ENCODE results near the gene ZWILCH. TPM values are rescaled to one million over a fixed set of nuclear protein-coding genes. Genes with fewer than 3 reads are reported as not detected.

The ZWILCH gene
- total RNA-seq, 3 donors from 2014 or later (not counting 1 experiment from before 2014, with no cell fraction given): 8.7 to 9.9 (median 9.7) TPM

- H3K4me3 ChIP-seq (ENCODE audit: low read length): no peak overlapping the region
- TF ChIP-seq CTCF (IDR thresholded peaks at IDR 0.05): no peak
- H3K27me3 ChIP-seq (ENCODE audit: control insufficient read depth, insufficient read depth, low read length): no peaks in the 10 kb centered on the region
- intact Hi-C loops (cut with micrococcal nuclease): no loop called here
- Mint-ChIP-seq H3K9me3 (no peaks in the 10 kb centered on the region), H3K27ac (no peak overlapping the region), H3K4me3 (no peak overlapping the region), H3K36me3 (no peaks in the 10 kb centered on the region), H3K27me3 (ENCODE audit: low read depth in 2 of 2) (peaks cover 0 to 10% of the 10 kb centered on the region in 2 donors), H3K4me1 (no peaks in the 10 kb centered on the region)
- 76% methylated on average over 17 of the region's 17 CpGs for WGBS (ENCODE audit: insufficient coverage)
- no peaks in the 10 kb centered on the region for H3K9me3 ChIP-seq (ENCODE audit: control insufficient read depth, insufficient read depth, low read length)
- no peak for DNase-seq
- no peak overlapping the region for H3K27ac ChIP-seq (ENCODE audit: low read length)
- ATAC-seq: no peak
- no peaks in the 10 kb centered on the region for H3K4me1 ChIP-seq (ENCODE audit: control insufficient read depth, insufficient read depth, low read length)
- H3K36me3 ChIP-seq (ENCODE audit: control insufficient read depth, insufficient read depth, low read length): no peaks in the 10 kb centered on the region
Measured at GRCh38 chr15:66586155-66586976, 81.2 kb downstream of the ZWILCH start.

- Histone ChIP-seq H3K27ac (ENCODE audit: low read length) (no peak overlapping the region), H3K27me3 (ENCODE audit: control insufficient read depth, insufficient read depth, low read length) (no peaks in the 10 kb centered on the region), H3K36me3 (ENCODE audit: control insufficient read depth, insufficient read depth, low read length) (no peaks in the 10 kb centered on the region), H3K4me1 (ENCODE audit: control insufficient read depth, insufficient read depth, low read length) (no peaks in the 10 kb centered on the region), H3K9me3 (ENCODE audit: control insufficient read depth, insufficient read depth, low read length) (no peaks in the 10 kb centered on the region), H3K4me3 (ENCODE audit: low read length) (no peak overlapping the region)
- Mint-ChIP-seq H3K4me1 (no peaks in the 10 kb centered on the region), H3K27ac (no peak overlapping the region), H3K27me3 (ENCODE audit: low read depth in 2 of 2) (peaks cover 0 to 10% of the 10 kb centered on the region in 2 donors), H3K36me3 (no peaks in the 10 kb centered on the region), H3K9me3 (no peaks in the 10 kb centered on the region), H3K4me3 (no peak overlapping the region)
- TF ChIP-seq CTCF (IDR thresholded peaks at IDR 0.05): no peak
- intact Hi-C loops (cut with micrococcal nuclease): no loop called here
- DNase-seq (no peak), ATAC-seq (no peak)
Measured at GRCh38 chr15:66587020-66587419, 81.9 kb downstream of the ZWILCH start.

- no peaks in the 10 kb centered on the region for H3K4me1 Mint-ChIP-seq
Measured at GRCh38 chr15:66587749-66588148, 82.6 kb downstream of the ZWILCH start.

More at GRCh38 chr15:66587749-66588148, 82.6 kb downstream of the ZWILCH start:
- no peak overlapping the region for H3K27ac ChIP-seq (ENCODE audit: low read length)
- H3K27ac Mint-ChIP-seq: no peak overlapping the region
- H3K4me3 Mint-ChIP-seq: no peak overlapping the region
- H3K9me3 ChIP-seq (ENCODE audit: control insufficient read depth, insufficient read depth, low read length): no peaks in the 10 kb centered on the region
- intact Hi-C loops (cut with micrococcal nuclease): no loop called here
- H3K27me3 ChIP-seq (ENCODE audit: control insufficient read depth, insufficient read depth, low read length): no peaks in the 10 kb centered on the region
- DNase-seq: no peak
- 92% methylated on average over 5 of the region's 5 CpGs for WGBS (ENCODE audit: insufficient coverage)
- no peak overlapping the region for H3K4me3 ChIP-seq (ENCODE audit: low read length)
- no peaks in the 10 kb centered on the region for H3K36me3 Mint-ChIP-seq
- peaks cover 0 to 10% of the 10 kb centered on the region in 2 donors for H3K27me3 Mint-ChIP-seq (ENCODE audit: low read depth in 2 of 2)
- H3K36me3 ChIP-seq (ENCODE audit: control insufficient read depth, insufficient read depth, low read length): no peaks in the 10 kb centered on the region
- TF ChIP-seq CTCF (IDR thresholded peaks at IDR 0.05): no peak
- no peaks in the 10 kb centered on the region for H3K4me1 ChIP-seq (ENCODE audit: control insufficient read depth, insufficient read depth, low read length)
- ATAC-seq: no peak
- H3K9me3 Mint-ChIP-seq: no peaks in the 10 kb centered on the region
